ENCODE results near the gene CENPX.

CENPX gene

DNA sequence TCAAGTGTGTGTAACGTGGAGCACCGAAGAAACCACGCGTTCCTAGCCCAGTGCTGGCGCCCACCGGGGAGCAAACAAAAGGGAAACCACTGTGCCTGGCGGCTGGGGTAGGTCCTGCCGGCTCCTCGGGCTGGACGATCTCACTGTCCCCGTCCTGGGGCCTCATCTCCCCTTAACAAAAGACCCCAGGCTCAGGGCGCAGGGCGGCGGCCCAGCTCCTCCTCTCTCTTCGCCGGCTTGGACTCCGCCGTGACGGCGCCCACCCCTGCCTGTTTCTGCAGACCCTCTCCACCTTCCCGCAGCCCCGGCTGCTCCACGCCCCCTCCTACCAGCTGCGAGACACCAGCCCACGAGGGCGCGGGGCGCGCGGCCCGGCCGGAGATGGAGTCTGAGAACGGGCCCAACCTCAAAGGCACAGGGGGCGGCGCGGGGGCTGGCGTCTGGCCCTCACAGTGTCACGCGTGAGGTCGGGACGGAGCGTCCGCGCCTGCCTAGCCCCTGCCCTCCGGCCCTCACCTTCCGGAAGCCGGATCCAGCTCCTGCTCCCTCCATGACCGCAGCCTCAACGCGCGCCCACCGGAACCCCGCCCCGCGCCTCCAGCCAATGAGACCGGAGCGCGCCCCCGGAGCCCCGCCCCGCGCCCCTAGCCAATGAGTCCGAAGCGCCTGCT, at the start of gene CENPX:
Gene CENPX (minus strand): TSS at position 569 of the 671 bp plus-strand sequence. CDS start 17 bp downstream, at position 552.
- DNase-seq: no peak

DNA sequence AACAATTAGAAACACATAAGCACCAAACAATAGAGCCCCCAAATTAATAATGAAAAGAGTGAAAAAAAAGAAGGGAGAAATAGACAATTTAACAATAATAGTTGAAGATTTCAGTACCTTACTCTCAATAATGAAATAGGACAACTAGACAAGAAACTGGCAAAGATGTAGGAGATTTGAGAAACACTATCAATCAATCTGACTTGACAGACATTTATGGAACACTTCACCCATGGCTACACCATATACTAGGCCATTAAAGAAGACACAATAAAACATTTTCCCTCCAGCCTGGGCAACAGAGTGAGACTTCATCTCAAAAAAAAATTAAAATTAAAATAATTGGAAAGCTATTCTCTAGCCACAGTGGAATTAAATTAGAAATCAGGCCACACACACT, 47.9 kb upstream of the CENPX start:
- no peak for DNase-seq

DNA sequence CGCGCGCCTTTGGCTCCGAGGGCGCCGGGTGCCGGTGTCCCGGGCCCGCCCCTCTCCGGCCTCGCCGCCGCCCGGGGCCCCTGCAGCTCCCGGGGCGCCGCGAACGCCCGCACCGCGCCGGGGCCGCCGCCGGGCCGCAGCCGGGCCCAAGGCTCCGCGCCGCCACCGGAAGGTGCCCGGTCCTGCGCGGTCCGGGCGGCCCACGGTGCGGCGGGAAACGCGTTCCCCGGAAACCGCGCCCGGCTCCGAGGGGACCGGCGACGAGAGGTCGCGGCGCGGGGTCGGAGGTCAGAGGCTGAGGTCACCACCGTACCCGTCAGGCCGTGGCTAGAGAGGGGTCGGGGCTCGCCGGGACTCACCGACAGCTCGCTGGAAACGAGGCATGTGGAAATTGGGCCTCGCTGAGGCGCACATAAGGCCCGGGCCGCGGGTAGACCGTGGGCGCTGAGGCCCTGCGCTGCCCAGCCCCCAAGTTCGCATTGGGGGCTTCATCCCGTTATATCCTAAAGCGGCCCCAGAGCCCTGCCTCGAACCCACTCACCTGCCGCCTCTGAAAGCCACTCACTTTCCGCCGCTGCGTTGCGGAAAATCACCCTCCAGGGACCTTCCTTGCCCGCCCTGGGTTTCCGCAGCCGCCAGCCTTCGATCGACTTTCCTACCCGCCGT, 43.1 kb upstream of the CENPX start, which contains the start of gene DUS1L:
Gene DUS1L (minus strand): TSS at position 167 of the 666 bp plus-strand sequence. CDS start 745 bp downstream, outside the sequence.
- DNase-seq: no peak

GRCh38 chr17:82065193-82065637, 42.5 kb upstream of the CENPX start:
- DNase-seq: no peak

DNA sequence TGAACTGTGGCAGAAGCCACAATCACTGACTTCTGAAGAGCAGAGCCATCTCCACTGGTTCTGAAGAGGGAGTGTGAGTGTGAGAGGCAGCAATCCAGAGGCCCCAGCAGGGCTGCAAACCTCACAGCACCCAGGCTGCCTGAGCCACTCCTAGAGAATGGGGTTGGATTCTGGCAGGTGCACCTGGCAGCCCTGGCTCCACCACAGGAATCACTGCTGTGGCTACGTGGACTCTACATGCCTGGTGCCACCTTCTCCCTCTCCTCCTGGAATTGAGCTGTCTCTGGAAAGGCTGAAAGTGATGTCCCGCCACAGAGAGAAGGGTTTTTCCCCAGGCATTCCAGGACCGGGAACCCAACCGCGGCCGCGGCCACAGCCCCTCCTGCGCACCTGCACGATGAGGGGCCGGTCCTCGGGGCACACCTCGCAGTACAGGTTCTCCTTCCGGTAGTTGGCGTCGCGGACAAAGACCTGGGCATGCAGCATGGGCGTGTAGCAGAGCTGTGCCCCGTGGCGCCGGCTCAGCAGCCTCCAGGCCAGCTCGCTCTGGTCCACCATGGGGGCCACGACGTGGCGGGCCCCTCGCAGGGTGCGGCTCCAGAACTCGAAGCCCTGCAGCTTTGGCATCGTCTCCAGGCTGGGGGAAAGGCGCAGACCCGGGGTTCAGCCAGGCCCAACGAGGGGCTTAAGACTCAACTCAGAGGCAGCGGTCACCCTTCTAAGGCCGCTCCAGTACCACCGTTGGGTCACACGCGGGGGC, 41.9 kb upstream of the CENPX start:
- no peak for DNase-seq

- no peak for DNase-seq
These were observed 41.0 kb upstream of the CENPX start for GRCh38 chr17:82063424-82064415.

DNA sequence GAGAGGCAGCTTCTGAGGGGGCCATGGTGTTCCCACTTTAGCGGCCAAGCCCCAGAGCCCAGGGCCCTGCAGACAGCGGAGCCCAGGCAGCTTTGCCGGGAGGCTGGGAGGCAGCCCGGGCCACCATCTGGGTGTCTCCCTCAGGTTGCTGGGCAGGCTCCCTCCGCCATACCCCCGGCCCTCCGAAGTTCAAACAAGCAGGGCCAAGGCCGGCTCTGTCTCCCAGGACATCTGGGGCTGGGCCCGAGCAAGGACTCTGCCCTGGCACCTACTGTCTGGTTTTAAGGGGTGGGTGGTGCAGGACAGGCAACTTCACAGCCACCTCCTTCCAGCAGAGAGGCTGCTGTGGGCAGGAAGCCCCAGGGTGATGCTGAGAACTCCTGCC, 40.3 kb upstream of the CENPX start:
- no peak for DNase-seq

DNA sequence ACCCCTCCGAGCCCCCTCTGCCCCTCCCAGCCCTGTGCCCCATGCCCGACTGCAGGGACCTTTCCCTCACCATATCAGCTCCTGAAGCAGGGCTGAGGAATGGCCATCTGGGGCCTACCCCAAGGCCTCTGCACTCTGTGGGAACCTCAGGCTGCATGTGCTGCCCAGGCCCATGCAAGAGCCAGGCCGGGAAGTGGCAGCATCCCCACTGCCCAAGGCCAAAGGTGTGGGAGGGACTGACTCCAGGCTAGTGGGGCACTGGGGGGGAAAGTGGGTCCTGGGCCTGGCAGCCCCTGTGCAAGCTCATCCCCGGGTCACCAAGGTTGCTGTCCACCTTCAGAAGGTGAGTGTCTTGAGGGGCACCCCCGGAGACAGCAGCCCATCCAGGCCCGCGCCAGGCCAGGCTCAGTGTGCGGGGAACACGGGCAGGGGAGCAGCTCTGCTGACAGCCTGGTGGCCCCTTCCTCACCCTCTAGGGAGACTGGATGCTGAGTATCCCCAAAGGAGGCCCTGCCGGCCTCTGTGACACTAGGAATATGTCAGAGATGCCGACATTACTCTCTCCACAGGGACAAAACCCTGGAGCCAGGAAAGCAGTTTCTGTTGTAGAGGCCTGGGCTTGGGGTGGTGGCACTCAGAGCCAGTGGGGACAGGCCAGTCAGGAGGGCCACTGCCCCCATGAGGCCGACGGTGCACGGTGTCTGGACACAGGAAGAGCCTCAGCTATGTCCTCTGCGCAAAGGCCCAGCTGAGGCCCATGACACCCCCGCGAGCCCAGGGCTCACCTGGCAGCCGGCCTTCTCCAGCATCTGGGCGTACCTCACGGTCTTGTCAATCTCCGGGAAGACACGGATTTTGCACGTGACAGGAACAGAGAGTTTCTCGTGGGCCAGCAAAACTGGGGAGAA, 39.7 kb upstream of the CENPX start:
- no peak for DNase-seq

GRCh38 chr17:82061047-82061925, 38.6 kb upstream of the CENPX start:
- DNase-seq: no peak

- DNase-seq: no peak
These were observed 37.9 kb upstream of the CENPX start for GRCh38 chr17:82060614-82061013.

- no peak for DNase-seq
These were observed 37.3 kb upstream of the CENPX start for GRCh38 chr17:82060001-82060380.

DNA sequence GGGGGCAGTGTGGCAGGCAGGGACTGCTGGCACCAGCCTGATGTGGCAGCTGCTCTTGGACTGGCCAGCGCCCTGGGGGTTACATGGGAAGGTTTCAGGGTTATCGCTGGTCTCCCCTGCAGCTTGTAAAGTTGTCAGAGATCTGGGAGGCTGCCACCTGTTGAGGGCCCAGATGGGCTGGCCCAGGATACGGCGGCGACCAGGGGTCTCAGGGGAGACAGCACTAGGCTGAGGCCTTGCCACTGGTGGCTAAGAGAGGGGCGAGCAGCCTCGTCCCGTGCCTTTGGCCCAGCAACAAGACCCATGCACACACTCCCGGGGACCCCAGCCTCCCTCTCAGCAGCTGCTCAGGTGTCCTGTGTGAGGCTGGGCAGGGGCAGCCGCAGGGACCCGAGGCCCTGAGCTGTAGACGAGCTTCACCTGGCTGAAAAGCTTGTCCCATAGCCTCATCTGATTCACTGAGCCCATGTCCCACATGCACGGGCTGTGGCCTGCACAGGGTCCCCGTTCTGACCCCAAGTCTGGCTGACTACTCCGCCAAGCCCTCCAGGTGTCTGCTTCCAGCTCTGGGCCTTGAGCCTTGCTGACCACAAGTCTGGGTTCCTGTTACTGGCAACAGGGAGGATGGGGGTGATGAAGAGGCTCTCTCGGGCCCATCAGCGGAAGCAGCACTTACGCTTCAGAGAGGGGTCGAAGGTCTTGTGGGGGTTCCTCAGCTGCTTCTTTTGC, 36.8 kb upstream of the CENPX start:
- no peak for DNase-seq

DNA sequence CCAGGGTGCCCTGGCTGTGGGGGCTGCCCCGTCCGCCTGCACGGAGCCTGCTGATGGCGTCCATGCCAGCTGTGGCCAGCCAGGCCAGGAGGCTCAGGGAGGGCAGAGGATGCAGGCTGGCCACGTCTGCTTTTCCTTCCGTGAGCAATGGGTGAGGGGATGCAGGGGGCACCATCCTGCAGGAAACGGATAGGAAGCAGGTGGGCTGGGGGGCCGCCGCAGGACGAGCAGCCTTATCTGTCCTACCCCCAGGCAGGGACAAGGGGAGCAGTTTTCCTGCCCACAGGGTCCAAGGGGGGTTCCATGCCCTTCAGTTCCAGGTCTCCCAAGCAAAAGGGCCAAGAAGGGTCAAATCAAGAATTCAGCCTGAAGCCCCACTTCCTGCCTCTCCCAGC, 36.2 kb upstream of the CENPX start:
- no peak for DNase-seq

DNA sequence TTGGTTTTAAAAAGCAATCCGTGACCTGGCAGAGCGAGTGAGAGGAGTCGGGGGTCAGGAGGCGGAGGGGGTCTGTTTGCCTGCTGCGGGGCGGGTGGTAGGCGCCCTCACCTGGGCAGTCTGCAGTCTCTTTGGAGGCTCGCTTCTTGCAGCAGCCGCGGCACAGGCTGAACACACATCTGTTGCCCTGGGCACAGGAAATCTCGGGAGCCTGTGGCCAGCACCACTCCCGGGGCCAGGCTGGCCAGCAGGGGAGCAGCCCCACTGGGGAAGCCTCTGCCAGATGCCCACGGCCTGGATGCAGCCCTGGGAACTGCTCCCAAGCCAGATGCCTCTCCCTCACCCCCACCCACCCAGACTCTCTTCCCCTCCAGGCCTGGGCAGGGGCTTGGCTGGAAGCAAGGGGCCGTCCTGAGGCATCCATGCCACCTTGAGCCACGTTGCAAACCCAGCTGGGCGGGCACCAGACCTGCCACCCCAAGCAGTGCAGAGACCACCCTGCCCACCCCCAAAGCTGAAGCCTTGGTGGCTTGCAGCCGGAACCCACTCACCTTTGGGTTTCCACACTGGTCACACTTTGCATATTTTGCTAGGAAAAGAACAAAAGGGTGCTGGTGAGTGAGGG, 35.7 kb upstream of the CENPX start:
- no peak for DNase-seq

DNA sequence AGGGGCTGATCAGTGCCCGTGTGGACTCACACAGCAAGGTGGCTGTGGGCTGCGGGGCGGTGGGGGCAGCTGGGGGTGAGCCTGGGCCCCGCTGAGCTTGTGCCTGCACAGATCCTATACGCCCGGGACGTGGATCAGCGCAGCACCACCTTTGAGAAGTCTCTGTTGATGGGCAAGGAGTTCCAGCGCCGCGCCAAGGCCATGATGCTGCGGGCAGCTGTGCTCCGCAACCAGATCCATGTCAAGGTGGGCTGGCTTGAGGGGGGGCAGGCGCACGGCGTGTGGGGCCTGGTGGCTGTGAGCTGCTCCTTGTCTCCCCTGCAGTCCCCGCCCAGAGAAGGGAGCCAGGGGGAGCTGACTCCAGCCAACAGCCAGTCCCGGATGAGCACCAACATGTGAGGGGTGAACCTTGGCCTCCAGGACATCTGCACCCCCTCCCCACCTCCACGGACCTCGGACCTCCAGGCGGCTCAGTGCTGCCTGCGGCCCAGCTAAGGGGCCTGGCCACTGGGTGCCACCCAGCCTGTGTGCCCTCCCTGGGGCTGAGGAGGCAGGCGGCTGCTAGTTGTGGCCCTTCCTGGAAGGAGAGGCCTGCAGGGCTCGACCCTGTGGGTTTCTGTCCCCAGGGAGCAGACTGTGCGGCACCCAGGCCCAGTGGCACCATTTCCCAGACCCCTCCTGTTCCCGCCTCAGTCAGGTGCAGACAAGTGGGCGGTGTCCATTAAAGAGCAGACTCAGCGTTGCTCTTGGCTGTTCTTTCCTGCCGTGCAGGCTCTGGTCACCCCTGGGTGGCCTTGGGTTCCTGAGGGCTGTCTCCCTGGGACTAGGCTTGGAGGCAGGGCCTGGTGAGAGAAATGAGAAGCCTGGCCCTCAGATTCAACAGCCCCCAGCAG, 34.3 kb upstream of the CENPX start:
- DNase-seq: no peak

GRCh38 chr17:82055965-82056728, 33.5 kb upstream of the CENPX start:
- DNase-seq: no peak

All from DMS79 treated with DMSO at 0.1 percent for 48 hours (cell line).